ENCODE measurements around the gene EFNB3. TPM values are rescaled to one million over a fixed set of nuclear protein-coding genes. Genes with fewer than 3 reads are reported as not detected.
A peak's percentile ranks its signal among the peaks of the same experiment; 100 is the strongest.

The EFNB3 gene, protein sequence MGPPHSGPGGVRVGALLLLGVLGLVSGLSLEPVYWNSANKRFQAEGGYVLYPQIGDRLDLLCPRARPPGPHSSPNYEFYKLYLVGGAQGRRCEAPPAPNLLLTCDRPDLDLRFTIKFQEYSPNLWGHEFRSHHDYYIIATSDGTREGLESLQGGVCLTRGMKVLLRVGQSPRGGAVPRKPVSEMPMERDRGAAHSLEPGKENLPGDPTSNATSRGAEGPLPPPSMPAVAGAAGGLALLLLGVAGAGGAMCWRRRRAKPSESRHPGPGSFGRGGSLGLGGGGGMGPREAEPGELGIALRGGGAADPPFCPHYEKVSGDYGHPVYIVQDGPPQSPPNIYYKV
- total RNA-seq (2014; rRNA removed; shearing (Covaris generic)) (not detected in 2 replicates), total RNA-seq (2022) (0.11 and 0.15 TPM in 2 replicates), Bru-seq, nascent RNA (percentile 22 among the genes with signal in this experiment), BruChase-seq, experiment 1, labeled RNA remaining after a 6-hour chase (percentile 22 among the genes with signal in this experiment), BruChase-seq, experiment 2, labeled RNA remaining after a 2-hour chase (percentile 21 among the genes with signal in this experiment)
- long read RNA-seq = 0 reads

DNA sequence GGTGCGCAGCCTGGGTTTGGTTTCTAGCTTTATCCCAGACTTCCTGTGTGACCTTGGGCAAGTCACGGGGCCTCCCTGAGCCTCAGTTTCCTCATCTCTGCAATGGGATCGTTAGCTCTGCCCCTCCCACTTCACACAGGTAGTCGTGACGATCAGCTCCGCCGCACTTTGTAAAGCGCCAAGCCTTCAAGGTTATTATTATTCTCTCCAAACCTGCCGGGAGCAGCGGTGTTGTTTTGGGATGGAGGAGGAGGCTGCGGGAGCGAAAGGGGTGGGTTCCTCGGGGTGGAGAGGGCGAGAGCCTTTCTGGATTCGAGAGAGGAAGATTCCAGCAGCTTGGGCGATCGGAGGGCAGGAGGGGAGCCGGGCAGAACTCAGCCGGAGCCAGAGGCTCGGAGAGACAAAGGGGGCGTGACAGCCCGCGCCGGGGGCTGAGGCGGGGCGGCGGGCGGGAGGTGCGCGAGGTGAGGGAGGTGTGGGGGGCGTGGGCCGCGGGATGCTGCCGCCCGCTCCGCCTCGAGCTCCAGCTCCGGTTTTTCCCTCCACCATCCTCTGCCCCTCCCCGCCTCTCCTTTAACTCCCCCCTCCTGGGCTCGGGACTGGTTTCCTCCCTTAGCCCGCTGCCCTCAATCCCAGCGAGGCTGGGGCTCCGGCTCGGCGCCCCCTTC lies at the start of gene EFNB3:
EFNB3 (plus strand) TSS at position 602 of the 668 bp plus-strand sequence. CDS start 397 bp downstream, outside the sequence.
- H4K20me1 ChIP-seq (ENCODE audit: insufficient read depth, low read length) = no peaks in the 10 kb centered on the region; the same call in 1 of the 2 replicates
- H3K36me3 ChIP-seq (ENCODE audit: insufficient read depth, low read length) = peaks cover 8% of the 10 kb centered on the region
- no peaks in the 10 kb centered on the region for H3K4me1 ChIP-seq (ENCODE audit: insufficient read depth, low read length, poor library complexity, severe bottlenecking)
- CTCF ChIA-PET (ENCODE audit: unreplicated experiment) = no interaction called here
- H3K4me3 ChIP-seq (ENCODE audit: low read depth, low read length, poor library complexity, severe bottlenecking) = no peak within 1 kb of the TSS
- H3K79me2 ChIP-seq (ENCODE audit: insufficient read depth, low read depth, low read length) = no peaks in the 10 kb centered on the region
- intact Hi-C loops (cut with micrococcal nuclease; ENCODE audit: unreplicated experiment) = no loop called here
- H3K4me2 ChIP-seq (ENCODE audit: low read length) = no peak within 1 kb of the TSS
- no peak within 1 kb of the TSS for H3K27ac ChIP-seq (ENCODE audit: low read depth, low read length, poor library complexity, severe bottlenecking)
- POLR2A ChIA-PET = interaction anchor here (0.6 kb wide), 1 partner anchor 18 kb away, joined by 3 read pairs; no protein-coding TSS in a partner anchor
- BruUV-seq (replicated peaks) = no TSS peak
- H2AFZ ChIP-seq (ENCODE audit: low read length) = no peak within 1 kb of the TSS
- no peaks in the 10 kb centered on the region for H3K9me2 ChIP-seq (ENCODE audit: insufficient read depth, low read length)
- H3K9me3 ChIP-seq (ENCODE audit: low read length) = no peaks in the 10 kb centered on the region
- TF ChIP-seq EZH2phosphoT487 (IDR thresholded peaks at IDR 0.05; ENCODE audit: borderline replicate concordance, low read depth, low read length) = no peak
- TF ChIP-seq, protein P1, sequence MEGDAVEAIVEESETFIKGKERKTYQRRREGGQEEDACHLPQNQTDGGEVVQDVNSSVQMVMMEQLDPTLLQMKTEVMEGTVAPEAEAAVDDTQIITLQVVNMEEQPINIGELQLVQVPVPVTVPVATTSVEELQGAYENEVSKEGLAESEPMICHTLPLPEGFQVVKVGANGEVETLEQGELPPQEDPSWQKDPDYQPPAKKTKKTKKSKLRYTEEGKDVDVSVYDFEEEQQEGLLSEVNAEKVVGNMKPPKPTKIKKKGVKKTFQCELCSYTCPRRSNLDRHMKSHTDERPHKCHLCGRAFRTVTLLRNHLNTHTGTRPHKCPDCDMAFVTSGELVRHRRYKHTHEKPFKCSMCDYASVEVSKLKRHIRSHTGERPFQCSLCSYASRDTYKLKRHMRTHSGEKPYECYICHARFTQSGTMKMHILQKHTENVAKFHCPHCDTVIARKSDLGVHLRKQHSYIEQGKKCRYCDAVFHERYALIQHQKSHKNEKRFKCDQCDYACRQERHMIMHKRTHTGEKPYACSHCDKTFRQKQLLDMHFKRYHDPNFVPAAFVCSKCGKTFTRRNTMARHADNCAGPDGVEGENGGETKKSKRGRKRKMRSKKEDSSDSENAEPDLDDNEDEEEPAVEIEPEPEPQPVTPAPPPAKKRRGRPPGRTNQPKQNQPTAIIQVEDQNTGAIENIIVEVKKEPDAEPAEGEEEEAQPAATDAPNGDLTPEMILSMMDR (conservative IDR thresholded peaks at IDR 0.05; ENCODE audit: low read length) = no peak
- no peak for DNase-seq (ENCODE audit: low spot score)

DNA sequence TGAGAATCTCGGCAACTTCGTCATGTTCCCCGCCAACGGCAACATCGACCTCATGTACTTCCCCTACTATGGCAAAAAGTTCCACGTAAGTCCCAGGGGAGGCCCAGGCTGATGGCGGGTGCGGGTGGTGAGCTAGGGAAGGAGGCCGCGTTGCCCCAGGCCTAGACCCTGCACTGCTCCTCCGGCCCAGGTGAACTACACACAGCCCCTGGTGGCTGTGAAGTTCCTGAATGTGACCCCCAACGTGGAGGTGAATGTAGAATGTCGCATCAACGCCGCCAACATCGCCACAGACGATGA lies 49.5 kb upstream of the EFNB3 start:
- no peak for DNase-seq (ENCODE audit: low spot score)
- Histone ChIP-seq H3K9me3 (ENCODE audit: low read length) (no peaks in the 10 kb centered on the region), H2AFZ (ENCODE audit: low read length) (no peak overlapping the region), H4K20me1 (ENCODE audit: insufficient read depth, low read length) (no peaks in the 10 kb centered on the region), H3K79me2 (ENCODE audit: insufficient read depth, low read depth, low read length) (no peaks in the 10 kb centered on the region), H3K4me3 (ENCODE audit: low read depth, low read length, poor library complexity, severe bottlenecking) (no peak overlapping the region), H3K36me3 (ENCODE audit: insufficient read depth, low read length) (no peaks in the 10 kb centered on the region), H3K4me2 (ENCODE audit: low read length) (no peak overlapping the region), H3K4me1 (ENCODE audit: insufficient read depth, low read length, poor library complexity, severe bottlenecking) (no peaks in the 10 kb centered on the region), H3K9me2 (ENCODE audit: insufficient read depth, low read length) (no peaks in the 10 kb centered on the region), H3K27ac (ENCODE audit: low read depth, low read length, poor library complexity, severe bottlenecking) (no peak overlapping the region)
- no peak for TF ChIP-seq EZH2phosphoT487 (IDR thresholded peaks at IDR 0.05; ENCODE audit: borderline replicate concordance, low read depth, low read length)
- TF ChIP-seq, protein P1 (conservative IDR thresholded peaks at IDR 0.05; ENCODE audit: low read length) = no peak
- CTCF ChIA-PET (ENCODE audit: unreplicated experiment) = no interaction called here
- intact Hi-C loops (cut with micrococcal nuclease; ENCODE audit: unreplicated experiment) = no loop called here
- POLR2A ChIA-PET = no interaction called here
- BruUV-seq (replicated peaks) = no TSS peak

Data from OCI-LY7 (cell line).